Lung (tissue), 13 donors: ENCODE measurements around the gene CLSTN2. TPM values are rescaled to one million over a fixed set of nuclear protein-coding genes. Genes with fewer than 3 reads are reported as not detected.

Source experiments
- ATAC-seq: fragments of 200-7000 bp; cut with Tn5 transposase; one replicate; pipeline ENCODE4 v1.9.1; 2020; ENCODE audit warnings: moderate number of reproducible peaks; ENCODE audit not compliant: insufficient read depth, low FRiP score
- DNase-seq, 3 donors: peaks; one replicate each; pipeline ENCODE4 v3.0.0-alpha.2; 2013 to 2017
- H3K27ac ChIP-seq, 2 donors: one replicate each; pipeline ENCODE4 v1.5.1; 2013; ENCODE audit warnings: mild to moderate bottlenecking in 2 of 2, moderate library complexity in 2 of 2, control low read depth in 1 of 2, inconsistent platforms in 1 of 2, low read depth in 1 of 2, low read length in 1 of 2
- H3K27me3 ChIP-seq, 3 donors: one replicate each; pipeline ENCODE4 v1.5.1; 2013; ENCODE audit warnings: low read length in 2 of 3; ENCODE audit not compliant: control insufficient read depth in 3 of 3, insufficient read depth in 3 of 3
- H3K36me3 ChIP-seq, 4 donors: one replicate each; pipeline ENCODE4 v1.5.1; 2013; ENCODE audit warnings: low read length in 4 of 4, mild to moderate bottlenecking in 1 of 4, moderate library complexity in 1 of 4; ENCODE audit not compliant: control insufficient read depth in 4 of 4, insufficient read depth in 4 of 4
- H3K4me1 ChIP-seq, 5 donors: one replicate each; pipeline ENCODE4 v1.5.1; 2013; ENCODE audit warnings: low read length in 5 of 5, mild to moderate bottlenecking in 2 of 5, moderate library complexity in 1 of 5; ENCODE audit not compliant: control insufficient read depth in 5 of 5, insufficient read depth in 5 of 5
- H3K4me3 ChIP-seq: one replicate; pipeline ENCODE4 v1.5.1; 2013; ENCODE audit warnings: mild to moderate bottlenecking, control low read depth, moderate library complexity
- H3K9ac ChIP-seq, 2 donors: one replicate each; pipeline ENCODE4 v1.5.1; 2013; ENCODE audit warnings: low read length in 2 of 2, control low read depth in 1 of 2; ENCODE audit not compliant: insufficient read depth in 1 of 2
- H3K9me3 ChIP-seq, 4 donors: one replicate each; pipeline ENCODE4 v1.5.1; 2013; ENCODE audit warnings: low read length in 3 of 4, mild to moderate bottlenecking in 1 of 4, moderate library complexity in 1 of 4; ENCODE audit not compliant: control insufficient read depth in 4 of 4, insufficient read depth in 3 of 4
- CTCF ChIP-seq: IDR thresholded peaks from 2 replicates; pipeline ENCODE4 v1.5.1; 2012; ENCODE audit warnings: mild to moderate bottlenecking; ENCODE audit errors: control extremely low read depth, extremely low read depth
- WGBS, 2 donors: extraction: QIAGEN DNeasy Blood & Tissue Kit; methylation state at CpG; one replicate each; pipeline ENCODE4 v1.1.7; 2013; 5-methylcytosine and 5-hydroxymethylcytosine counted together
- polyA plus RNA-seq, 2 donors: library from polyadenylated mRNA; stranded (reverse); fragments of 200-250 nt; gene quantifications; one replicate each; pipeline ENCODE4 v1.2.1, GENCODE V29; 2013
- small RNA-seq: library from RNA; depleted of rRNA; stranded (forward); fragments of <200 nt; gene quantifications from one replicate; pipeline ENCODE3, GENCODE V24; 2014; ENCODE audit warnings: low replicate concordance
- total RNA-seq, 2 donors: library from RNA; depleted of rRNA in 1 of 2; stranded (reverse); fragments of >200 nt in 1 of 2; gene quantifications; one replicate each; pipeline ENCODE4 v1.2.1, GENCODE V29; 2014 to 2021
- donor health status: control.
- donor health status: control.
- donor health status: Bipolar disorder and iron deficiency.
- donor health status: healthy.
- donor health status: DM: yes; HTN: yes; CAD: no.

The CLSTN2 gene
- total and polyA plus RNA-seq, 4 donors: 0.07 to 2.4 (median 1.3) TPM

- H3K4me1 ChIP-seq: no peaks in the 10 kb centered on the region
- DNase-seq (no peak), ATAC-seq (no peak)
- no peak overlapping the region for H3K9ac ChIP-seq
- H3K27ac ChIP-seq: no peak overlapping the region
- no peak for TF ChIP-seq CTCF
- H3K9me3 ChIP-seq: peaks cover 0 to 4% (median 1%) of the 10 kb centered on the region in 4 donors
- no peaks in the 10 kb centered on the region for H3K36me3 ChIP-seq
- no peak overlapping the region for H3K4me3 ChIP-seq
- H3K27me3 ChIP-seq: no peaks in the 10 kb centered on the region
- WGBS, 2 donors: 61 to 67% methylated on average over 2 of the region's 2 CpGs
Measured at GRCh38 chr3:140617135-140617534, 682.1 kb downstream of the CLSTN2 start.

GRCh38 chr3:140626856-140627255 is 691.9 kb downstream of the CLSTN2 start:
- H3K27me3 ChIP-seq: no peaks in the 10 kb centered on the region
- DNase-seq (no peak), ATAC-seq (no peak)
- H3K36me3 ChIP-seq: no peaks in the 10 kb centered on the region
- H3K27ac ChIP-seq: no peak overlapping the region
- H3K4me3 ChIP-seq: no peak overlapping the region
- 93 to 97% methylated on average over 7 of the region's 7 CpGs for WGBS, 2 donors
- H3K9me3 ChIP-seq: no peaks in the 10 kb centered on the region
- H3K4me1 ChIP-seq: no peaks in the 10 kb centered on the region
- no peak for TF ChIP-seq CTCF
- no peak overlapping the region for H3K9ac ChIP-seq

Small RNA genes lying within 50 kb of the gene (small RNA-seq; reads per million reads assigned to genes)
- gene AC048346.1: not detected
